K562 (cell line): Measurements from ENCODE around the gene RAB17. TPM values are rescaled to one million over a fixed set of nuclear protein-coding genes. Genes with fewer than 3 reads are reported as not detected.

Experiments used
- ATAC-seq: fragments of 200-7000 bp; cut with Tn5 transposase; 3 replicates; pipeline ENCODE4 v1.9.1; 2020; ENCODE audit warnings: moderate library complexity
- BruUV-seq: library from RNA; stranded (reverse); fragments of 400-500 nt; replicated peaks from 2 replicates; lab custom pipeline; 2021; lab: Mats Ljungman, UMichigan
- CTCF ChIA-PET: fragments of 300-600 bp; formaldehyde crosslinking; extraction: SDS; loops from one replicate; lab custom pipeline; 2021; ENCODE audit warnings: low intra/inter-chr PET ratio; lab: Yijun Ruan, JAX
- POLR2A ChIA-PET: fragments of 300-600, 350-650 bp; sonication (Branson Sonifier 250); formaldehyde crosslinking; extraction: SDS; loops from one replicate; lab custom pipeline; 2021; ENCODE audit warnings: antibody characterized with exemption, inconsistent platforms; lab: Yijun Ruan, JAX
- DNase-seq, 4 experiments: peaks; one replicate each; pipeline versions ENCODE4 v3.0.0 to v3.0.0-alpha.2; 2011 to 2018; ENCODE audit warnings: low spot score in 3 of 4, mixed read lengths in 3 of 4; ENCODE audit errors: extremely low read depth in 1 of 4
- FAIRE-seq: peaks from 2 replicates; lab custom pipeline; 2011; peaks lifted over from hg19 to GRCh38; lab: Jason Lieb, UNC
- H2AFZ ChIP-seq: 2 replicates; pipeline ENCODE4 v1.6.0; 2011; ENCODE audit warnings: low read depth, low read length, control low read depth, inconsistent platforms
- H3K27ac ChIP-seq: fragments of 200-600 bp; 3 replicates; pipeline ENCODE4 v1.8.0; 2011; ENCODE audit warnings: low read depth, mild to moderate bottlenecking, control low read depth, inconsistent platforms, low read length, moderate library complexity, mixed read lengths; ENCODE audit errors: extremely low read depth
- H3K27me3 ChIP-seq, 2 experiments: fragments of 300-600 bp in 1 of 2; 2 replicates in 1 of 2; 3 replicates in 1 of 2; pipeline versions ENCODE4 v1.6.0 to v1.8.0; 2011; ENCODE audit warnings: inconsistent platforms in 2 of 2, low read length in 2 of 2, mild to moderate bottlenecking in 1 of 2, mixed read lengths in 1 of 2, moderate library complexity in 1 of 2; ENCODE audit not compliant: control insufficient read depth in 2 of 2, insufficient read depth in 2 of 2
- H3K36me3 ChIP-seq: fragments of 300-600 bp; 3 replicates; pipeline ENCODE4 v1.8.0; 2011; ENCODE audit warnings: mild to moderate bottlenecking, low read length, inconsistent platforms; ENCODE audit not compliant: control insufficient read depth, insufficient read depth
- H3K4me1 ChIP-seq, 2 experiments: fragments of 200-600 bp in 1 of 2; replicated peaks in 1 of 2; 2 replicates in 1 of 2; 3 replicates in 1 of 2; pipeline versions ENCODE4 v1.5.1 to v1.8.0; 2011; ENCODE audit warnings: inconsistent platforms in 2 of 2, low read length in 2 of 2, mild to moderate bottlenecking in 1 of 2, mixed read lengths in 1 of 2, moderate library complexity in 1 of 2; ENCODE audit not compliant: control insufficient read depth in 2 of 2, insufficient read depth in 2 of 2
- H3K4me2 ChIP-seq: 2 replicates; pipeline ENCODE4 v1.6.1; 2011; ENCODE audit warnings: low read length, control low read depth, inconsistent platforms, mixed read lengths; ENCODE audit not compliant: insufficient read depth
- H3K4me3 ChIP-seq: fragments of 200-600 bp; sonication (generic), shearing (Covaris generic); 2 replicates; pipeline ENCODE4 v1.5.1; 2016; ENCODE audit warnings: control low read depth, inconsistent platforms
- H3K79me2 ChIP-seq: fragments of 200-600 bp; 3 replicates; pipeline ENCODE4 v1.8.0; 2011; ENCODE audit warnings: low read length, inconsistent platforms; ENCODE audit not compliant: control insufficient read depth, insufficient read depth
- H3K9ac ChIP-seq, 2 experiments: 2 replicates each; pipeline versions ENCODE4 v1.6.0 to v1.6.1; 2011; ENCODE audit warnings: low read depth in 2 of 2, low read length in 2 of 2, control low read depth in 1 of 2, inconsistent platforms in 1 of 2, mild to moderate bottlenecking in 1 of 2, mixed read lengths in 1 of 2; ENCODE audit not compliant: insufficient read depth in 1 of 2
- H3K9me1 ChIP-seq: one replicate; pipeline ENCODE4 v1.6.0; 2011; ENCODE audit warnings: inconsistent platforms, mild to moderate bottlenecking, low read length, moderate library complexity; ENCODE audit not compliant: control insufficient read depth, insufficient read depth
- H3K9me3 ChIP-seq: replicated peaks from 2 replicates; pipeline ENCODE4 v1.5.1; 2011; ENCODE audit warnings: low read depth, low read length, inconsistent platforms; ENCODE audit not compliant: control insufficient read depth, insufficient read depth
- H4K20me1 ChIP-seq: replicated peaks from 2 replicates; pipeline ENCODE4 v1.6.1; 2011; ENCODE audit warnings: low read length, inconsistent platforms, mixed read lengths; ENCODE audit not compliant: control insufficient read depth, insufficient read depth
- BCL6 ChIP-seq: fragments of 250-450 bp; sonication (Bioruptor Pico); IDR thresholded peaks from 2 replicates; pipeline ENCODE4 v1.4.0; 2020
- DPF2 ChIP-seq: fragments of 450-650 bp; IDR thresholded peaks from 2 replicates; pipeline ENCODE4 v1.6.1; 2016
- FOS ChIP-seq: IDR thresholded peaks from 3 replicates; pipeline ENCODE4 v1.6.1; 2011; ENCODE audit not compliant: insufficient read length; ENCODE audit errors: extremely low read depth
- KDM5B ChIP-seq: fragments of 200-600 bp; sonication (generic); IDR thresholded peaks from 2 replicates; pipeline ENCODE4 v1.6.1; 2012; ENCODE audit warnings: low read depth, mild to moderate bottlenecking, moderate library complexity, low read length, control low read depth, inconsistent platforms; ENCODE audit not compliant: insufficient replicate concordance
- PCBP1 ChIP-seq: fragments of 200-400 bp; formaldehyde crosslinking; IDR thresholded peaks from 2 replicates; pipeline ENCODE4 v1.6.1; 2018; ENCODE audit warnings: mild to moderate bottlenecking, low read depth, low read length; ENCODE audit not compliant: poor library complexity, severe bottlenecking
- POLR3G ChIP-seq: IDR thresholded peaks from 2 replicates; pipeline ENCODE4 v1.6.1; 2011; ENCODE audit not compliant: insufficient read length, insufficient replicate concordance; ENCODE audit errors: extremely low read depth
- RAD51 ChIP-seq: fragments of 450-650 bp; IDR thresholded peaks from 2 replicates; pipeline ENCODE4 v1.7.1; 2016; ENCODE audit warnings: low read depth, mild to moderate bottlenecking, borderline replicate concordance
- RBM34 ChIP-seq: fragments of 200-400 bp; formaldehyde crosslinking; IDR thresholded peaks from 2 replicates; pipeline ENCODE4 v1.6.1; 2018; ENCODE audit warnings: low read length, borderline replicate concordance; ENCODE audit not compliant: insufficient read depth
- SNRNP70 ChIP-seq: fragments of 200-400 bp; formaldehyde crosslinking; optimal IDR thresholded peaks from 2 replicates; pipeline ENCODE3; 2017; ENCODE audit warnings: low read depth, low read length
- TFAM ChIP-seq: fragments of 250-450 bp; sonication (Bioruptor Pico); conservative IDR thresholded peaks from 2 replicates; pipeline ENCODE4 v1.5.0; 2021; ENCODE audit warnings: mild to moderate bottlenecking, moderate library complexity
- TGIF2 ChIP-seq: sonication (generic); formaldehyde crosslinking; IDR thresholded peaks from 2 replicates; pipeline ENCODE4 v1.8.1; 2022; ENCODE audit warnings: mild to moderate bottlenecking, missing genetic modification reagents, moderate library complexity
- ZC3H8 ChIP-seq: fragments of 450-650 bp; IDR thresholded peaks from 2 replicates; pipeline ENCODE4 v1.6.1; 2017
- ZNF41 ChIP-seq: fragments of 250-450 bp; sonication (Bioruptor Pico); conservative IDR thresholded peaks from 2 replicates; pipeline ENCODE4 v1.4.0; 2020; ENCODE audit warnings: mild to moderate bottlenecking
- ZNF589 ChIP-seq: fragments of 200-800 bp; sonication (Bioruptor generic); IDR thresholded peaks from 2 replicates; pipeline ENCODE4 v1.6.1; 2016; ENCODE audit warnings: low read depth, missing genetic modification characterization, missing compliant biosample characterization
- ZNF77 ChIP-seq: fragments of 250-450 bp; sonication (Bioruptor Pico); IDR thresholded peaks from 2 replicates; pipeline ENCODE4 v1.5.0; 2020
- WGBS: fragments of 100-300 bp; shearing (Covaris generic); methylation state at CpG from one replicate; pipeline ENCODE4 v1.1.6; 2016; ENCODE audit warnings: low coverage, mixed read lengths; ENCODE audit not compliant: insufficient coverage; ENCODE audit errors: missing lambda C conversion rate; 5-methylcytosine and 5-hydroxymethylcytosine counted together
- in situ Hi-C: fragments of 300-500 bp; cut with MboI; formaldehyde crosslinking; loops from 4 replicates; pipeline ENCODE4 v1.15.0; 2018; ENCODE audit warnings: inconsistent platforms, mixed read lengths
- intact Hi-C: fragments of 100-400 bp; cut with micrococcal nuclease; formaldehyde crosslinking; loops from 2 replicates; pipeline ENCODE4 v1.14.2; 2022
- polyA plus RNA-seq, 8 experiments: library from polyadenylated mRNA; depleted of rRNA in 4 of 8; stranded (reverse) in 5 of 8; unstranded in 3 of 8; fragments of >200 nt; fragmentation: Nextera tagmentation in 2 of 8; fragmentation: Illumina TruSeq in 1 of 8; extraction: Ambion mirVana in 2 of 8; extraction: Trizol in 1 of 8; gene quantifications; 2 replicates each; pipeline versions ENCODE4 v1.2.1 to v1.2.3, GENCODE V29; 2011 to 2014; ENCODE audit warnings: inconsistent platforms in 1 of 8, missing spikeins in 1 of 8
- total RNA-seq, 7 experiments: library from RNA; depleted of rRNA in 6 of 7; stranded (reverse); fragments of >200 nt in 6 of 7; fragmentation: Illumina TruSeq in 2 of 7; extraction: Trizol in 2 of 7; gene quantifications; 2 replicates each; pipeline versions ENCODE4 v1.2.1 to v1.2.3, GENCODE V29; 2011 to 2021; ENCODE audit warnings: low replicate concordance in 1 of 7
- TF ChIP-seq, protein P1 (sequence below): sonication (generic); formaldehyde crosslinking; IDR thresholded peaks from 2 replicates; pipeline ENCODE4 v1.8.1; 2022; ENCODE audit warnings: missing genetic modification reagents
- TF ChIP-seq, protein P2 (sequence below): fragments of 450-650 bp; formaldehyde crosslinking; IDR thresholded peaks from 2 replicates; pipeline ENCODE4 v1.4.0; 2022; ENCODE audit warnings: missing genetic modification characterization
- TF ChIP-seq, protein P3 (sequence below): fragments of 200-800 bp; sonication (Bioruptor generic); IDR thresholded peaks from 2 replicates; pipeline ENCODE4 v1.6.1; 2017; ENCODE audit warnings: missing genetic modification characterization, missing compliant biosample characterization

The RAB17 gene
- total and polyA plus RNA-seq, 9 of the 15 experiments (the other 6 are each of a cell fraction or from before 2014, with no cell fraction given), result 0.13 TPM; not detected in 8

DNA sequence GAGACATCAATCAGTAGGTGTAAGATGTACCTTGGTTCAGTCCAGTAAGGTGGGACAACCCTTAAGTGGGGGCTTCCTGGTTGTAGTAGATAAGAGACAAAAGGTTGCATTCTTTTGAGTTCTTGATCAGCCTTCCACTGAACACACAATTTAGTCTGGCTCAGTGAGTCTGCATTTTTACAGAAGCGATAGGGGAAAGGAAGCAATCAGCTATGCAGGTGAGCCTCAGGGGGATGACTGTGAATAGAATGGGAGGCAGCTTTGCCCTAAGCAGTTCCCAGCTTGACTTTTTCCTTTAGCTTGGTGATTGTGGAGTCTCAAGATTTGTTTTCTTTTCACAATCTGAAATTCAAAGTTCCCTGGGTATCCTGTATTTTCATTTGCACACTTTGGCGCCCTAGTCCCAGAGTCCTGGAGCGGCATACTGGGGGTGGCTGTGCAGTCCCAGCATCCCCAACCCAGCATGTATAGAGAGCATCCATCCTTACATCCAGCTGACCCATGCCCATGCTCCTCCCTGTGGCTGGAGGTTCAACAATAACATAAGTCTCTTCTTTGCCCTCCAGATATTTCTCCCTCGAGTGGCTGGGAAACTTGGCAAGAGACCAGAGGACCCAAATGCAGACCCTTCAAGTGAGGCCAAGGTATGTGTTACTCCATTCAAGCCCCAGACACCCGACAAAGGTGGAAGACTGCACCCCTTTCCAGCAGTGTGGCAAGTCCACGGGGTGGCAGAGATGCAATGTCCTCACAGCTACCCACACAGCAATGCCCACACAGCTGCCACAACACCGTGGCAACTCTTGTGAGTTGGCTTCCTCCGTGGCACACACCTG lies 44.3 kb downstream of the RAB17 start:
- CTCF ChIA-PET, result no interaction called here
- TF ChIP-seq, protein P1, sequence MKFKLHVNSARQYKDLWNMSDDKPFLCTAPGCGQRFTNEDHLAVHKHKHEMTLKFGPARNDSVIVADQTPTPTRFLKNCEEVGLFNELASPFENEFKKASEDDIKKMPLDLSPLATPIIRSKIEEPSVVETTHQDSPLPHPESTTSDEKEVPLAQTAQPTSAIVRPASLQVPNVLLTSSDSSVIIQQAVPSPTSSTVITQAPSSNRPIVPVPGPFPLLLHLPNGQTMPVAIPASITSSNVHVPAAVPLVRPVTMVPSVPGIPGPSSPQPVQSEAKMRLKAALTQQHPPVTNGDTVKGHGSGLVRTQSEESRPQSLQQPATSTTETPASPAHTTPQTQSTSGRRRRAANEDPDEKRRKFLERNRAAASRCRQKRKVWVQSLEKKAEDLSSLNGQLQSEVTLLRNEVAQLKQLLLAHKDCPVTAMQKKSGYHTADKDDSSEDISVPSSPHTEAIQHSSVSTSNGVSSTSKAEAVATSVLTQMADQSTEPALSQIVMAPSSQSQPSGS (CRISPR knock-in tag), result no peak
- TF ChIP-seq ZNF77 (CRISPR knock-in tag) (no peak), FOS (no peak), ZNF41 (no peak), DPF2 (no peak), BCL6 (no peak), SNRNP70 (no peak), TFAM (CRISPR knock-in tag) (no peak), KDM5B (no peak), RAD51 (no peak), PCBP1 (no peak), ZNF589 (CRISPR knock-in tag) (no peak), ZC3H8 (no peak), RBM34 (no peak), TGIF2 (no peak), POLR3G (no peak)
- TF ChIP-seq, protein P2, sequence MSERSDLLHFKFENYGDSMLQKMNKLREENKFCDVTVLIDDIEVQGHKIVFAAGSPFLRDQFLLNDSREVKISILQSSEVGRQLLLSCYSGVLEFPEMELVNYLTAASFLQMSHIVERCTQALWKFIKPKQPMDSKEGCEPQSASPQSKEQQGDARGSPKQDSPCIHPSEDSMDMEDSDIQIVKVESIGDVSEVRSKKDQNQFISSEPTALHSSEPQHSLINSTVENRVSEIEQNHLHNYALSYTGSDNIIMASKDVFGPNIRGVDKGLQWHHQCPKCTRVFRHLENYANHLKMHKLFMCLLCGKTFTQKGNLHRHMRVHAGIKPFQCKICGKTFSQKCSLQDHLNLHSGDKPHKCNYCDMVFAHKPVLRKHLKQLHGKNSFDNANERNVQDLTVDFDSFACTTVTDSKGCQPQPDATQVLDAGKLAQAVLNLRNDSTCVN (CRISPR knock-in tag), result no peak
- TF ChIP-seq, protein P3, sequence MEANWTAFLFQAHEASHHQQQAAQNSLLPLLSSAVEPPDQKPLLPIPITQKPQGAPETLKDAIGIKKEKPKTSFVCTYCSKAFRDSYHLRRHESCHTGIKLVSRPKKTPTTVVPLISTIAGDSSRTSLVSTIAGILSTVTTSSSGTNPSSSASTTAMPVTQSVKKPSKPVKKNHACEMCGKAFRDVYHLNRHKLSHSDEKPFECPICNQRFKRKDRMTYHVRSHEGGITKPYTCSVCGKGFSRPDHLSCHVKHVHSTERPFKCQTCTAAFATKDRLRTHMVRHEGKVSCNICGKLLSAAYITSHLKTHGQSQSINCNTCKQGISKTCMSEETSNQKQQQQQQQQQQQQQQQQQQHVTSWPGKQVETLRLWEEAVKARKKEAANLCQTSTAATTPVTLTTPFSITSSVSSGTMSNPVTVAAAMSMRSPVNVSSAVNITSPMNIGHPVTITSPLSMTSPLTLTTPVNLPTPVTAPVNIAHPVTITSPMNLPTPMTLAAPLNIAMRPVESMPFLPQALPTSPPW (CRISPR knock-in tag), result no peak

More for the DNA sequence above, 44.3 kb downstream of the RAB17 start:
- WGBS, result 0% methylated on average over 7 of the region's 8 CpGs
- Histone ChIP-seq H3K4me2 (no peak overlapping the region), H3K27ac (no peak overlapping the region), H3K79me2 (no peaks in the 10 kb centered on the region), H3K36me3 (no peaks in the 10 kb centered on the region), H3K4me3 (no peak overlapping the region), H3K27me3 (peaks cover 2 to 33% of the 10 kb centered on the region in 2 experiments; a peak in 4 of 5 replicates), H4K20me1 (no peaks in the 10 kb centered on the region; the same call in 1 of the 2 replicates), H3K9me3 (no peaks in the 10 kb centered on the region), H3K9me1 (no peaks in the 10 kb centered on the region), H3K9ac (no peak overlapping the region), H2AFZ (no peak overlapping the region), H3K4me1 (no peaks in the 10 kb centered on the region)
- POLR2A ChIA-PET, result interaction anchor here (0.7 kb wide), 1 partner anchor 139 kb away, joined by 4 read pairs; no protein-coding TSS in a partner anchor
- intact Hi-C loops (no loop called here), in situ Hi-C loops (no loop called here)
- no TSS peak for BruUV-seq
- ATAC-seq (no peak), FAIRE-seq (no peak), DNase-seq (no peak)
